LNCaP clone FGC (cell line): ENCODE results near the gene PLLP.

Source experiments
- DNase-seq: peaks from one replicate; pipeline ENCODE4 v3.0.0-alpha.2; 2011; ENCODE audit warnings: low read depth
- H3K4me3 ChIP-seq: 2 replicates; pipeline ENCODE4 v1.5.1; 2011; ENCODE audit warnings: mild to moderate bottlenecking, low read depth, low read length, control low read depth
- CTCF ChIP-seq: IDR thresholded peaks from 2 replicates; pipeline ENCODE4 v1.5.1; 2012; ENCODE audit warnings: mild to moderate bottlenecking; ENCODE audit not compliant: control insufficient read depth, insufficient read depth; ENCODE audit errors: extremely low read depth

Gene PLLP

GRCh38 chr16:57261806-57262205 is 22.7 kb downstream of the PLLP start:
- no peak overlapping the region for H3K4me3 ChIP-seq
- no peak for DNase-seq
- no peak for TF ChIP-seq CTCF

- no peak for DNase-seq
- no peak for TF ChIP-seq CTCF
- H3K4me3 ChIP-seq = no peak overlapping the region
Measured at GRCh38 chr16:57260294-57260929, 24.1 kb downstream of the PLLP start.

- no peak for TF ChIP-seq CTCF
- DNase-seq = no peak
- no peak overlapping the region for H3K4me3 ChIP-seq
Measured at GRCh38 chr16:57258910-57259475, 25.5 kb downstream of the PLLP start.

- DNase-seq = no peak
- H3K4me3 ChIP-seq = no peak overlapping the region
- TF ChIP-seq CTCF = no peak
Measured at GRCh38 chr16:57258226-57258909, 26.1 kb downstream of the PLLP start.

- H3K4me3 ChIP-seq = no peak overlapping the region
- no peak for TF ChIP-seq CTCF
- DNase-seq = no peak
Measured at GRCh38 chr16:57257455-57258070, 26.9 kb downstream of the PLLP start.

GRCh38 chr16:57256601-57257395 is 27.7 kb downstream of the PLLP start:
- no peak for TF ChIP-seq CTCF
- no peak for DNase-seq
- H3K4me3 ChIP-seq = no peak overlapping the region
